Naive thymus-derived CD4-positive, alpha-beta T cell (primary cell): ENCODE results near the gene PPFIA3. TPM values are rescaled to one million over a fixed set of nuclear protein-coding genes. Genes with fewer than 3 reads are reported as not detected.

Experiments used
- ATAC-seq: fragments of 150-1000 bp; cut with Tn5 transposase; 2 replicates; pipeline ENCODE4 v1.10.0; 2021; ENCODE audit warnings: mild to moderate bottlenecking, moderate library complexity
- CTCF ChIA-PET: fragments of 350-600 bp; sonication (Branson Sonifier 250); formaldehyde crosslinking; loops from one replicate; lab custom pipeline; 2021; ENCODE audit warnings: antibody characterized with exemption; lab: Charles Lee
- POLR2A ChIA-PET: fragments of 350-600 bp; sonication (Branson Sonifier 250); formaldehyde crosslinking; loops from one replicate; lab custom pipeline; 2021; ENCODE audit warnings: antibody characterized with exemption, inconsistent platforms; lab: Charles Lee
- DNase-seq, 9 donors: peaks; one replicate each; pipeline versions ENCODE4 v3.0.0 to v3.0.0-alpha.2; 2020 to 2022; ENCODE audit warnings: mixed read lengths in 1 of 9
- H3K27ac ChIP-seq: one replicate; pipeline ENCODE4 v1.7.0; 2013; ENCODE audit warnings: mild to moderate bottlenecking, low read depth, low read length, moderate library complexity
- H3K27me3 ChIP-seq, 2 donors: one replicate each; pipeline ENCODE4 v1.7.0; 2013; ENCODE audit warnings: low read length in 2 of 2, mild to moderate bottlenecking in 2 of 2, moderate library complexity in 2 of 2; ENCODE audit not compliant: control insufficient read depth in 2 of 2, insufficient read depth in 2 of 2
- H3K36me3 ChIP-seq, 3 experiments: 1 replicate in 2 of 3; 2 replicates in 1 of 3; pipeline ENCODE4 v1.7.0; 2013; ENCODE audit warnings: low read length in 3 of 3, mild to moderate bottlenecking in 3 of 3, moderate library complexity in 1 of 3; ENCODE audit not compliant: insufficient read depth in 3 of 3, control insufficient read depth in 2 of 3
- H3K4me1 ChIP-seq, 2 donors: one replicate each; pipeline ENCODE4 v1.7.0; 2013; ENCODE audit warnings: low read length in 2 of 2, mild to moderate bottlenecking in 2 of 2, moderate library complexity in 1 of 2; ENCODE audit not compliant: control insufficient read depth in 2 of 2, insufficient read depth in 2 of 2
- H3K4me3 ChIP-seq: 2 replicates; pipeline ENCODE4 v1.7.0; 2013; ENCODE audit warnings: mild to moderate bottlenecking, low read length
- H3K9me3 ChIP-seq, 3 experiments: 1 replicate in 2 of 3; 2 replicates in 1 of 3; pipeline ENCODE4 v1.7.0; 2013; ENCODE audit warnings: low read length in 3 of 3; ENCODE audit not compliant: control insufficient read depth in 2 of 3
- H3K27ac Mint-ChIP-seq, 9 donors: one replicate each; pipeline ENCODE4 v1.8.0; 2020 to 2022; ENCODE audit warnings: mixed read lengths in 9 of 9, mild to moderate bottlenecking in 8 of 9, moderate library complexity in 5 of 9, inconsistent platforms in 2 of 9
- H3K27me3 Mint-ChIP-seq, 5 donors: one replicate each; pipeline ENCODE4 v1.8.0; 2021 to 2022; ENCODE audit warnings: mixed read lengths in 5 of 5, mild to moderate bottlenecking in 1 of 5
- H3K36me3 Mint-ChIP-seq, 5 donors: one replicate each; pipeline ENCODE4 v1.8.0; 2020 to 2022; ENCODE audit warnings: mixed read lengths in 5 of 5, mild to moderate bottlenecking in 3 of 5, inconsistent platforms in 1 of 5
- H3K4me1 Mint-ChIP-seq, 7 donors: one replicate each; pipeline ENCODE4 v1.8.0; 2020 to 2022; ENCODE audit warnings: mixed read lengths in 7 of 7, mild to moderate bottlenecking in 3 of 7, inconsistent platforms in 1 of 7
- H3K4me3 Mint-ChIP-seq, 10 donors: one replicate each; pipeline ENCODE4 v1.8.0; 2020 to 2022; ENCODE audit warnings: mild to moderate bottlenecking in 10 of 10, mixed read lengths in 10 of 10, moderate library complexity in 6 of 10, inconsistent platforms in 2 of 10
- H3K9me3 Mint-ChIP-seq, 11 donors: one replicate each; pipeline ENCODE4 v1.8.0; 2020 to 2022; ENCODE audit warnings: mixed read lengths in 11 of 11, mild to moderate bottlenecking in 4 of 11, inconsistent platforms in 1 of 11, moderate library complexity in 1 of 11
- intact Hi-C, 2 donors: fragments of 100-400 bp; cut with micrococcal nuclease; formaldehyde crosslinking; loops; one replicate each; pipeline ENCODE4 v1.15.1; 2023
- polyA plus RNA-seq, 2 donors: library from polyadenylated mRNA; unstranded; fragments of 300-500 nt; fragmentation: Illumina TruSeq; gene quantifications; one replicate each; pipeline ENCODE4 v1.2.3, GENCODE V29; 2021
- total RNA-seq, 6 experiments: library from RNA in 5 of 6; stranded (reverse) in 5 of 6; gene quantifications; 1 replicate in 5 of 6; 2 replicates in 1 of 6; pipeline ENCODE4 v1.2.3 and lab custom pipeline; 2021 to 2026

PPFIA3 gene
- total and polyA plus RNA-seq, 7 experiments from 2014 or later, result 0.15 to 4.9 (median 2.6) TPM

GRCh38 chr19:49086296-49086695, 33.0 kb upstream of the PPFIA3 start:
- no peak for ATAC-seq
- Histone ChIP-seq H3K27ac (peak overlapping the region; percentile 94), H3K4me3 (peak overlapping the region; percentile 72), H3K36me3 (peaks cover 12 to 39% (median 13%) of the 10 kb centered on the region in 3 experiments), H3K27me3 (no peaks in the 10 kb centered on the region), H3K9me3 (no peaks in the 10 kb centered on the region), H3K4me1 (peaks cover 19% of the 10 kb centered on the region in 2 donors)
- H3K36me3 Mint-ChIP-seq, result peaks cover 6 to 28% (median 8%) of the 10 kb centered on the region in 5 donors
- peaks cover 0 to 5% (median 0%) of the 10 kb centered on the region in 5 donors for H3K27me3 Mint-ChIP-seq
- no peak for DNase-seq
- peaks cover 0 to 7% (median 0%) of the 10 kb centered on the region in 11 donors for H3K9me3 Mint-ChIP-seq
- intact Hi-C loops, result loop anchor here in 1 of 2 donors (5.0 kb wide), 1 partner anchor 439 kb away; the partner anchor contains the start of gene CA11
- H3K4me3 Mint-ChIP-seq, result peak overlapping the region; percentile 71 to 97 (median 94)
- POLR2A ChIA-PET, result interaction anchor here (2.1 kb wide), 1 partner anchor 12 kb away, joined by 4 read pairs; no protein-coding TSS in a partner anchor
- H3K27ac Mint-ChIP-seq, result peak overlapping the region; percentile 83 to 96 (median 88)
- CTCF ChIA-PET, result interaction anchor here (0.7 kb wide), 1 partner anchor 140 kb away, joined by 4 read pairs; no protein-coding TSS in a partner anchor
- peaks cover 22 to 54% (median 41%) of the 10 kb centered on the region in 7 donors for H3K4me1 Mint-ChIP-seq

GRCh38 chr19:49091391-49092038, 27.8 kb upstream of the PPFIA3 start:
- DNase-seq (no peak), ATAC-seq (no peak)
- no peak overlapping the region for H3K4me3 ChIP-seq
- H3K27me3 Mint-ChIP-seq, result no peaks in the 10 kb centered on the region
- no peaks in the 10 kb centered on the region for H3K27me3 ChIP-seq
- no peak overlapping the region for H3K27ac Mint-ChIP-seq
- CTCF ChIA-PET, result interaction anchor here (0.6 kb wide), 1 partner anchor 107 kb away, joined by 4 read pairs; no protein-coding TSS in a partner anchor
- no peaks in the 10 kb centered on the region for H3K9me3 Mint-ChIP-seq
- POLR2A ChIA-PET, result interaction anchor here (0.7 kb wide), 1 partner anchor 116 kb away, joined by 3 read pairs; no protein-coding TSS in a partner anchor
- peaks cover 11 to 13% of the 10 kb centered on the region in 2 donors for H3K4me1 ChIP-seq
- H3K27ac ChIP-seq, result no peak overlapping the region
- H3K36me3 Mint-ChIP-seq, result peaks cover 6 to 40% (median 15%) of the 10 kb centered on the region in 5 donors
- intact Hi-C loops, result no loop called here
- H3K36me3 ChIP-seq, result peaks cover 18 to 83% (median 18%) of the 10 kb centered on the region in 3 experiments
- no peak overlapping the region for H3K4me3 Mint-ChIP-seq
- H3K4me1 Mint-ChIP-seq, result peaks cover 22 to 51% (median 35%) of the 10 kb centered on the region in 7 donors
- no peaks in the 10 kb centered on the region for H3K9me3 ChIP-seq

GRCh38 chr19:49092686-49093085, 26.7 kb upstream of the PPFIA3 start:
- DNase-seq (no peak), ATAC-seq (no peak)
- Histone ChIP-seq H3K4me3 (no peak overlapping the region), H3K36me3 (peaks cover 18 to 88% (median 26%) of the 10 kb centered on the region in 3 experiments), H3K9me3 (no peaks in the 10 kb centered on the region), H3K27ac (no peak overlapping the region), H3K4me1 (peaks cover 1 to 5% of the 10 kb centered on the region in 2 donors), H3K27me3 (no peaks in the 10 kb centered on the region)
- Mint-ChIP-seq H3K36me3 (peaks cover under 1 to 33% (median 9%) of the 10 kb centered on the region in 5 donors), H3K4me3 (no peak overlapping the region), H3K27ac (no peak overlapping the region), H3K27me3 (no peaks in the 10 kb centered on the region), H3K9me3 (peaks cover 0 to 1% (median 0%) of the 10 kb centered on the region in 11 donors), H3K4me1 (peaks cover 14 to 43% (median 27%) of the 10 kb centered on the region in 7 donors)
- ChIA-PET CTCF (interaction anchor here (1.0 kb wide), 1 partner anchor 21 kb away, joined by 3 read pairs; the partner anchor contains the start of gene LIN7B), POLR2A (no interaction called here)
- intact Hi-C loops, result no loop called here

GRCh38 chr19:49094505-49095482, 24.6 kb upstream of the PPFIA3 start:
- H3K27ac ChIP-seq, result no peak overlapping the region
- Mint-ChIP-seq H3K4me1 (peaks cover 13 to 33% (median 21%) of the 10 kb centered on the region in 7 donors), H3K36me3 (peaks cover 0 to 33% (median 12%) of the 10 kb centered on the region in 5 donors), H3K27me3 (no peaks in the 10 kb centered on the region), H3K9me3 (peaks cover 0 to 1% (median 0%) of the 10 kb centered on the region in 11 donors), H3K4me3 (no peak overlapping the region), H3K27ac (peak overlapping the region in 1 of 9 donors; percentile 36)
- ChIA-PET CTCF (interaction anchor here (0.5 to 0.7 kb wide), 2 partner anchors 115 to 220 kb away, joined by 3 to 4 read pairs; no protein-coding TSS in a partner anchor), POLR2A (interaction anchor here (0.6 to 1.1 kb wide), 4 partner anchors 17 to 33 kb away, joined by 3 to 4 read pairs (median 3); no protein-coding TSS in a partner anchor)
- H3K4me3 ChIP-seq, result no peak overlapping the region
- no peak for ATAC-seq
- DNase-seq, result no peak
- no peaks in the 10 kb centered on the region for H3K27me3 ChIP-seq
- H3K9me3 ChIP-seq, result no peaks in the 10 kb centered on the region
- H3K4me1 ChIP-seq, result peaks cover 0 to 6% of the 10 kb centered on the region in 2 donors
- H3K36me3 ChIP-seq, result peaks cover 30 to 98% (median 39%) of the 10 kb centered on the region in 3 experiments
- intact Hi-C loops, result no loop called here

GRCh38 chr19:49097453-49098288, 21.7 kb upstream of the PPFIA3 start:
- CTCF ChIA-PET, result interaction anchor here (0.5 to 1.8 kb wide), 17 partner anchors 9 to 1679 kb away, joined by 3 to 28 read pairs (median 4); partner anchors contain the start of genes HRC and LIN7B
- ATAC-seq, result peak; percentile 97
- Histone ChIP-seq H3K9me3 (no peaks in the 10 kb centered on the region), H3K4me3 (no peak overlapping the region), H3K36me3 (peaks cover 25 to 97% (median 32%) of the 10 kb centered on the region in 3 experiments), H3K27ac (no peak overlapping the region), H3K27me3 (no peaks in the 10 kb centered on the region), H3K4me1 (peaks cover 0 to 6% of the 10 kb centered on the region in 2 donors)
- Mint-ChIP-seq H3K27me3 (no peaks in the 10 kb centered on the region), H3K36me3 (peaks cover 5 to 27% (median 10%) of the 10 kb centered on the region in 5 donors), H3K4me1 (peaks cover 0 to 17% (median 12%) of the 10 kb centered on the region in 7 donors), H3K4me3 (no peak overlapping the region), H3K27ac (peak overlapping the region in 5 of 9 donors; percentile 8 to 67 (median 49)), H3K9me3 (peaks cover 0 to 1% (median 0%) of the 10 kb centered on the region in 11 donors)
- DNase-seq, result peak; percentile 58 to 81 (median 73)
- intact Hi-C loops, result loop anchor here (1.0 kb wide), 3 partner anchors 9 to 102 kb away; no protein-coding TSS in a partner anchor
- POLR2A ChIA-PET, result interaction anchor here (0.7 to 1.7 kb wide), 8 partner anchors 9 to 100 kb away, joined by 3 to 7 read pairs (median 4); no protein-coding TSS in a partner anchor
